Measurements from ENCODE around the gene UGT1A1. TPM values are rescaled to one million over a fixed set of nuclear protein-coding genes. Genes with fewer than 3 reads are reported as not detected.

UGT1A1 gene
- total RNA-seq, 1 donor from 2014 or later, result not detected

DNA sequence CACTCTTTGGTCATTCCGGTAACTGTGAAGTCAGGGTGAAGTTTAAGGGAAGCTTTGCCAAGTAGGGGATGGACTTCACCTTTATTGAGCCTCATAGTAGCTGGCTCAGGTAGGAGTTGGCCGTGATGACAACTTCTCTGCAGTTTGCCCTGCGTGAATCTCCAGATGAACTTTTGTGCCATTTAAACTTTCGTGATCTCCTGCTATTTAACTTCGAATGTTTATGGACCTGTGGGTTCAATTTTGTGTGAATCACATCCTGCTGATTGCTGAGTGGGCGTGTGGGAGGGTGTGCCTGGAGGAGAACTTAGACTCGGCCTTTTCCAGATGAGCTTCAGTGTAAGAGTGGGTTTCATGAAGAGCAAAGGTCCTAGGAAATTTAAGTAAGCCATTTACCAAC lies 4.2 kb downstream of the UGT1A1 start:
- no peak overlapping the region for H3K27ac Mint-ChIP-seq (ENCODE audit: unreplicated experiment)
- H3K27me3 Mint-ChIP-seq (ENCODE audit: low read depth), result no peaks in the 10 kb centered on the region
- TF ChIP-seq, protein P1, sequence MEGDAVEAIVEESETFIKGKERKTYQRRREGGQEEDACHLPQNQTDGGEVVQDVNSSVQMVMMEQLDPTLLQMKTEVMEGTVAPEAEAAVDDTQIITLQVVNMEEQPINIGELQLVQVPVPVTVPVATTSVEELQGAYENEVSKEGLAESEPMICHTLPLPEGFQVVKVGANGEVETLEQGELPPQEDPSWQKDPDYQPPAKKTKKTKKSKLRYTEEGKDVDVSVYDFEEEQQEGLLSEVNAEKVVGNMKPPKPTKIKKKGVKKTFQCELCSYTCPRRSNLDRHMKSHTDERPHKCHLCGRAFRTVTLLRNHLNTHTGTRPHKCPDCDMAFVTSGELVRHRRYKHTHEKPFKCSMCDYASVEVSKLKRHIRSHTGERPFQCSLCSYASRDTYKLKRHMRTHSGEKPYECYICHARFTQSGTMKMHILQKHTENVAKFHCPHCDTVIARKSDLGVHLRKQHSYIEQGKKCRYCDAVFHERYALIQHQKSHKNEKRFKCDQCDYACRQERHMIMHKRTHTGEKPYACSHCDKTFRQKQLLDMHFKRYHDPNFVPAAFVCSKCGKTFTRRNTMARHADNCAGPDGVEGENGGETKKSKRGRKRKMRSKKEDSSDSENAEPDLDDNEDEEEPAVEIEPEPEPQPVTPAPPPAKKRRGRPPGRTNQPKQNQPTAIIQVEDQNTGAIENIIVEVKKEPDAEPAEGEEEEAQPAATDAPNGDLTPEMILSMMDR (conservative IDR thresholded peaks at IDR 0.05), result no peak
- peaks cover 1% of the 10 kb centered on the region for H3K36me3 Mint-ChIP-seq (ENCODE audit: low read depth)
- H3K4me1 Mint-ChIP-seq, result peaks cover 11% of the 10 kb centered on the region
- no peak overlapping the region for H3K4me3 Mint-ChIP-seq
- DNase-seq (ENCODE audit: low read depth, low spot score), result no peak
- H3K9me3 Mint-ChIP-seq, result peaks cover 3% of the 10 kb centered on the region

DNA sequence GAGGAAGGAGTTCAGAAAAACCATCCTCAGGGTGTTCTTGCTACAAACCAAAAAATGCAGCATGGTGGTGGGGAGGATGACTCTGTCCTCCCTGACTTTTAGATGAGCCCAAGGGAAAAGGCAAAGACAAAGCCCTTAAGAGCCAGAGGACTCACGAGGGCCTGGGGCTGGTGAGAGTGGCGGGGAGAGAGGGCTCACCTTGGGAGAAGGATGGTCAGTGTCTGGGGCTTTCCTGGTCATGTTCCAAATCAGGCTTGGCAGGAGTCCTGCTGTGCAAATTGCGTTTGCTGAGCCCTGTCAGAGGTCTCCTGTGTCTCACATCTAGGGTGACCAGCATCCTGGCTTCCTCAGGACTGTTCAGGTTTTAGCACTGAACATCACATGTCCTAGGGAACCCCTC lies 4.7 kb downstream of the UGT1A1 start:
- peaks cover 5% of the 10 kb centered on the region for H3K9me3 Mint-ChIP-seq
- peaks cover 11% of the 10 kb centered on the region for H3K4me1 Mint-ChIP-seq
- no peak for DNase-seq (ENCODE audit: low read depth, low spot score)
- no peaks in the 10 kb centered on the region for H3K27me3 Mint-ChIP-seq (ENCODE audit: low read depth)
- H3K27ac Mint-ChIP-seq (ENCODE audit: unreplicated experiment), result no peak overlapping the region
- H3K4me3 Mint-ChIP-seq, result no peak overlapping the region
- peaks cover 2% of the 10 kb centered on the region for H3K36me3 Mint-ChIP-seq (ENCODE audit: low read depth)
- TF ChIP-seq, protein P1 (conservative IDR thresholded peaks at IDR 0.05), result no peak

DNA sequence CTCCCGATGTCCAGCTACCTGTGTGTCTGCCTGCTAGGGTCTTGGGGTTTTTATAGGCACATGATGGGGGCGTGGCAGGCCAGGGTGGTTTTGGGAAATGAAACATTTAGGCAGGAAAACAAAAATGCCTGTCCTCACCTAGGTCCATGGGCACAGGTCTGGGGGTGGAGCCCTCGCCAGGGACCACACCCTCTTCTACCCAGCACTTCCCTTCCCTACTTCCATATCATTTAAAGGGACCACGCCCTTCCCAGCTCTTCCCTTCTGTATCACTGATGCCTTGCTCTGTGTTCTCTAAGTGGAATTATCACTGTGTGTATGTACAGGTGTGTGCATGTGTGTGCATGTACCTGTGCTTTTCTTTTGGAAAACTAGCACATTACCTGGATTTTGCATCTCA lies 6.3 kb downstream of the UGT1A1 start:
- peaks cover 5% of the 10 kb centered on the region for H3K9me3 Mint-ChIP-seq
- no peaks in the 10 kb centered on the region for H3K27me3 Mint-ChIP-seq (ENCODE audit: low read depth)
- H3K36me3 Mint-ChIP-seq (ENCODE audit: low read depth), result peaks cover 2% of the 10 kb centered on the region
- peaks cover 11% of the 10 kb centered on the region for H3K4me1 Mint-ChIP-seq
- no peak overlapping the region for H3K27ac Mint-ChIP-seq (ENCODE audit: unreplicated experiment)
- DNase-seq (ENCODE audit: low read depth, low spot score), result no peak
- no peak overlapping the region for H3K4me3 Mint-ChIP-seq
- TF ChIP-seq, protein P1 (conservative IDR thresholded peaks at IDR 0.05), result no peak

DNA sequence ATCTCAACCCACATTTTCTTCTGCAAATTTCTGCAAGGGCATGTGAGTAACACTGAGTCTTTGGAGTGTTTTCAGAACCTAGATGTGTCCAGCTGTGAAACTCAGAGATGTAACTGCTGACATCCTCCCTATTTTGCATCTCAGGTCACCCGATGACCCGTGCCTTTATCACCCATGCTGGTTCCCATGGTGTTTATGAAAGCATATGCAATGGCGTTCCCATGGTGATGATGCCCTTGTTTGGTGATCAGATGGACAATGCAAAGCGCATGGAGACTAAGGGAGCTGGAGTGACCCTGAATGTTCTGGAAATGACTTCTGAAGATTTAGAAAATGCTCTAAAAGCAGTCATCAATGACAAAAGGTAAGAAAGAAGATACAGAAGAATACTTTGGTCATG lies 8.0 kb downstream of the UGT1A1 start:
- peak overlapping the region; percentile 11 for H3K4me3 Mint-ChIP-seq
- peak overlapping the region; percentile 93 for H3K27ac Mint-ChIP-seq (ENCODE audit: unreplicated experiment)
- peaks cover 5% of the 10 kb centered on the region for H3K9me3 Mint-ChIP-seq
- DNase-seq (ENCODE audit: low read depth, low spot score), result peak; percentile 40
- H3K27me3 Mint-ChIP-seq (ENCODE audit: low read depth), result no peaks in the 10 kb centered on the region
- H3K36me3 Mint-ChIP-seq (ENCODE audit: low read depth), result peaks cover 2% of the 10 kb centered on the region
- peaks cover 16% of the 10 kb centered on the region for H3K4me1 Mint-ChIP-seq
- TF ChIP-seq, protein P1 (conservative IDR thresholded peaks at IDR 0.05), result no peak

DNA sequence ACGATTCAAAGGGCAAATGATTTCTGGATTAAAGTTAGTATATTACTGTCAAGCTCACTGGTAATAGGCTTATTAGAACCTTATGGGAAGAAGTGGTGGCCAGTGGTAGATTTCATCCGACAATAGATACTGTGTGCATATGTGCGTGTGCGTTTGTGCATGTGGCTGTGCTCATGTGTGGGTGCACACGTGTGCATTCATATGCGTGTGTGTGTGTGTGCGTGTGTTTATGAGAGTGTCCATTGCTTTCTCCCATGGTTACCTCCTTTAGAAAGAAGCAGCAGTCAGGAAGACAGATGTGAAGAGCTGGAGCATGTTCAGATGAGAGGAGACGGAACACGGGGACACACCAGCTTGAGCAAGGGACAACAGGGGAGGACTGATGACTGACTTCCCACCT lies 9.2 kb downstream of the UGT1A1 start:
- TF ChIP-seq, protein P1 (conservative IDR thresholded peaks at IDR 0.05), result no peak
- peak overlapping the region; percentile 70 for H3K27ac Mint-ChIP-seq (ENCODE audit: unreplicated experiment)
- H3K27me3 Mint-ChIP-seq (ENCODE audit: low read depth), result no peaks in the 10 kb centered on the region
- peaks cover 16% of the 10 kb centered on the region for H3K4me1 Mint-ChIP-seq
- no peak for DNase-seq (ENCODE audit: low read depth, low spot score)
- H3K36me3 Mint-ChIP-seq (ENCODE audit: low read depth), result peaks cover 2% of the 10 kb centered on the region
- H3K4me3 Mint-ChIP-seq, result no peak overlapping the region
- peaks cover 5% of the 10 kb centered on the region for H3K9me3 Mint-ChIP-seq

DNA sequence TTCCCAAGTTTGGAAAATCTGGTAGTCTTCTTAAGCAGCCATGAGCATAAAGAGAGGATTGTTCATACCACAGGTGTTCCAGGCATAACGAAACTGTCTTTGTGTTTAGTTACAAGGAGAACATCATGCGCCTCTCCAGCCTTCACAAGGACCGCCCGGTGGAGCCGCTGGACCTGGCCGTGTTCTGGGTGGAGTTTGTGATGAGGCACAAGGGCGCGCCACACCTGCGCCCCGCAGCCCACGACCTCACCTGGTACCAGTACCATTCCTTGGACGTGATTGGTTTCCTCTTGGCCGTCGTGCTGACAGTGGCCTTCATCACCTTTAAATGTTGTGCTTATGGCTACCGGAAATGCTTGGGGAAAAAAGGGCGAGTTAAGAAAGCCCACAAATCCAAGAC lies 12.1 kb downstream of the UGT1A1 start:
- H3K4me1 Mint-ChIP-seq, result peaks cover 16% of the 10 kb centered on the region
- peaks cover 11% of the 10 kb centered on the region for H3K9me3 Mint-ChIP-seq
- H3K36me3 Mint-ChIP-seq (ENCODE audit: low read depth), result peaks cover 2% of the 10 kb centered on the region
- TF ChIP-seq, protein P1 (conservative IDR thresholded peaks at IDR 0.05), result no peak
- no peak overlapping the region for H3K27ac Mint-ChIP-seq (ENCODE audit: unreplicated experiment)
- no peak overlapping the region for H3K4me3 Mint-ChIP-seq
- no peaks in the 10 kb centered on the region for H3K27me3 Mint-ChIP-seq (ENCODE audit: low read depth)
- no peak for DNase-seq (ENCODE audit: low read depth, low spot score)
